WTC11 (cell line): ENCODE results near the gene OR6B2. TPM values are rescaled to one million over a fixed set of nuclear protein-coding genes. Genes with fewer than 3 reads are reported as not detected.

Experiments
- ATAC-seq: fragments of 200-7000 bp; cut with Tn5 transposase; 2 replicates; pipeline ENCODE4 v1.10.0; 2021; ENCODE audit warnings: mild to moderate bottlenecking, moderate library complexity
- CTCF ChIA-PET: fragments of 300-600 bp; sonication (Branson Sonifier 250); formaldehyde crosslinking; loops from one replicate; lab custom pipeline; 2021; ENCODE audit warnings: antibody characterized with exemption; lab: Charles Lee
- POLR2A ChIA-PET: fragments of 350-600 bp; sonication (Branson Sonifier 250); formaldehyde crosslinking; loops from one replicate; lab custom pipeline; 2021; ENCODE audit warnings: antibody characterized with exemption; lab: Charles Lee
- DNase-seq: peaks from one replicate; pipeline ENCODE4 v3.0.0; 2021; ENCODE audit warnings: low spot score
- H3K27ac Mint-ChIP-seq: 2 replicates; pipeline ENCODE4 v1.8.0; 2021; ENCODE audit warnings: mixed read lengths
- H3K27me3 Mint-ChIP-seq: 2 replicates; pipeline ENCODE4 v1.8.0; 2021; ENCODE audit warnings: low read depth, mild to moderate bottlenecking, moderate library complexity, mixed read lengths
- H3K36me3 Mint-ChIP-seq: 2 replicates; pipeline ENCODE4 v1.8.0; 2021; ENCODE audit warnings: mixed read lengths
- H3K4me1 Mint-ChIP-seq: 2 replicates; pipeline ENCODE4 v1.8.0; 2022; ENCODE audit warnings: mixed read lengths
- H3K4me3 Mint-ChIP-seq: 2 replicates; pipeline ENCODE4 v1.8.0; 2021; ENCODE audit warnings: mild to moderate bottlenecking, moderate library complexity, mixed read lengths
- H3K9me3 Mint-ChIP-seq: 2 replicates; pipeline ENCODE4 v1.8.0; 2021; ENCODE audit warnings: mixed read lengths
- EMX1 ChIP-seq: fragments of 250-450 bp; sonication (Bioruptor Pico); IDR thresholded peaks from 2 replicates; pipeline ENCODE4 v1.8.0; 2021; ENCODE audit warnings: mild to moderate bottlenecking
- FOXJ3 ChIP-seq: sonication (generic); formaldehyde crosslinking; IDR thresholded peaks from 2 replicates; pipeline ENCODE4 v1.9.0; 2021; ENCODE audit warnings: missing genetic modification reagents, mild to moderate bottlenecking, borderline replicate concordance
- FOXK1 ChIP-seq: sonication (generic); formaldehyde crosslinking; IDR thresholded peaks from 2 replicates; pipeline ENCODE4 v1.8.0; 2022; ENCODE audit warnings: mild to moderate bottlenecking, moderate library complexity, missing genetic modification reagents
- FOXP1 ChIP-seq: sonication (generic); formaldehyde crosslinking; IDR thresholded peaks from 2 replicates; pipeline ENCODE4 v1.8.0; 2022; ENCODE audit warnings: missing genetic modification reagents, mild to moderate bottlenecking, moderate library complexity, borderline replicate concordance
- GTF2I ChIP-seq: fragments of 250-450 bp; sonication (Bioruptor Pico); conservative IDR thresholded peaks from 2 replicates; pipeline ENCODE4 v1.4.0; 2021; ENCODE audit warnings: mild to moderate bottlenecking
- IRF2 ChIP-seq: sonication (generic); formaldehyde crosslinking; IDR thresholded peaks from 2 replicates; pipeline ENCODE4 v1.8.0; 2022; ENCODE audit warnings: low read depth, missing genetic modification reagents, borderline replicate concordance
- JAZF1 ChIP-seq: fragments of 250-450 bp; sonication (Bioruptor Pico); IDR thresholded peaks from 2 replicates; pipeline ENCODE4 v1.9.0; 2021; ENCODE audit warnings: moderate library complexity, mild to moderate bottlenecking, inconsistent platforms
- MXD4 ChIP-seq: fragments of 250-450 bp; sonication (Bioruptor Pico); IDR thresholded peaks from 2 replicates; pipeline ENCODE4 v1.8.0; 2021; ENCODE audit warnings: mild to moderate bottlenecking, moderate library complexity, borderline replicate concordance
- NFE2L1 ChIP-seq: sonication (generic); formaldehyde crosslinking; IDR thresholded peaks from 2 replicates; pipeline ENCODE4 v1.8.1; 2023; ENCODE audit warnings: missing genetic modification reagents
- SMAD3 ChIP-seq: sonication (generic); formaldehyde crosslinking; IDR thresholded peaks from 2 replicates; pipeline ENCODE4 v1.8.0; 2022; ENCODE audit warnings: missing genetic modification reagents, mild to moderate bottlenecking, borderline replicate concordance
- SOX15 ChIP-seq: fragments of 250-450 bp; sonication (Bioruptor Pico); IDR thresholded peaks from 2 replicates; pipeline ENCODE4 v1.9.0; 2021; ENCODE audit warnings: mild to moderate bottlenecking
- SP1 ChIP-seq: sonication (generic); formaldehyde crosslinking; conservative IDR thresholded peaks from 2 replicates; pipeline ENCODE4 v1.8.1; 2022; ENCODE audit warnings: missing genetic modification reagents
- TCF7 ChIP-seq: sonication (generic); formaldehyde crosslinking; IDR thresholded peaks from 2 replicates; pipeline ENCODE4 v1.8.0; 2022; ENCODE audit warnings: mild to moderate bottlenecking, low read depth, missing genetic modification reagents, moderate library complexity
- TEAD4 ChIP-seq: sonication (generic); formaldehyde crosslinking; IDR thresholded peaks from 2 replicates; pipeline ENCODE4 v1.8.0; 2022; ENCODE audit warnings: mild to moderate bottlenecking, missing genetic modification reagents
- ZNF219 ChIP-seq: sonication (generic); formaldehyde crosslinking; IDR thresholded peaks from 2 replicates; pipeline ENCODE4 v1.8.0; 2023; ENCODE audit warnings: missing genetic modification reagents, mild to moderate bottlenecking, borderline replicate concordance
- ZNF232 ChIP-seq: sonication (generic); formaldehyde crosslinking; IDR thresholded peaks from 2 replicates; pipeline ENCODE4 v1.8.0; 2022; ENCODE audit warnings: mild to moderate bottlenecking, missing genetic modification reagents
- ZNF416 ChIP-seq: fragments of 250-450 bp; sonication (Bioruptor Pico); IDR thresholded peaks from 2 replicates; pipeline ENCODE4 v1.9.0; 2021; ENCODE audit warnings: mild to moderate bottlenecking, inconsistent platforms
- total RNA-seq: library from RNA; stranded (reverse); gene quantifications from 3 replicates; pipeline ENCODE4 v1.2.3, GENCODE V29; 2021
- TF ChIP-seq, protein P1 (sequence below): sonication (generic); formaldehyde crosslinking; IDR thresholded peaks from 2 replicates; pipeline ENCODE4 v1.8.1; 2023; ENCODE audit warnings: mild to moderate bottlenecking, moderate library complexity, missing genetic modification reagents
- TF ChIP-seq, protein P2 (sequence below): sonication (generic); formaldehyde crosslinking; IDR thresholded peaks from 2 replicates; pipeline ENCODE4 v1.8.1; 2023; ENCODE audit warnings: mild to moderate bottlenecking, missing genetic modification reagents, moderate library complexity
- TF ChIP-seq, protein P3 (sequence below): fragments of 200-600 bp; IDR thresholded peaks from 2 replicates; pipeline ENCODE4 v1.8.0; 2022; ENCODE audit warnings: antibody characterized with exemption
- TF ChIP-seq, protein P4 (sequence below): fragments of 250-450 bp; sonication (Bioruptor Pico); IDR thresholded peaks from 2 replicates; pipeline ENCODE4 v1.8.0; 2021; ENCODE audit warnings: mild to moderate bottlenecking
- TF ChIP-seq, protein P5 (sequence below): sonication (generic); formaldehyde crosslinking; IDR thresholded peaks from 2 replicates; pipeline ENCODE4 v1.8.0; 2022; ENCODE audit warnings: mild to moderate bottlenecking, missing genetic modification reagents
- TF ChIP-seq, protein P6 (sequence below): sonication (generic); formaldehyde crosslinking; IDR thresholded peaks from 2 replicates; pipeline ENCODE4 v1.8.1; 2023; ENCODE audit warnings: mild to moderate bottlenecking, missing genetic modification reagents
- TF ChIP-seq, protein P7 (sequence below): sonication (generic); formaldehyde crosslinking; IDR thresholded peaks from 2 replicates; pipeline ENCODE4 v1.8.0; 2022; ENCODE audit warnings: missing genetic modification reagents
- TF ChIP-seq, protein P8 (sequence below): sonication (generic); formaldehyde crosslinking; IDR thresholded peaks from 2 replicates; pipeline ENCODE4 v1.8.0; 2022; ENCODE audit warnings: mild to moderate bottlenecking, missing genetic modification reagents
- TF ChIP-seq, protein P9 (sequence below): sonication (generic); formaldehyde crosslinking; IDR thresholded peaks from 2 replicates; pipeline ENCODE4 v1.8.1; 2022; ENCODE audit warnings: mild to moderate bottlenecking, moderate library complexity, missing genetic modification reagents

OR6B2 gene
- total RNA-seq, 1 experiment from 2014 or later, result not detected

DNA sequence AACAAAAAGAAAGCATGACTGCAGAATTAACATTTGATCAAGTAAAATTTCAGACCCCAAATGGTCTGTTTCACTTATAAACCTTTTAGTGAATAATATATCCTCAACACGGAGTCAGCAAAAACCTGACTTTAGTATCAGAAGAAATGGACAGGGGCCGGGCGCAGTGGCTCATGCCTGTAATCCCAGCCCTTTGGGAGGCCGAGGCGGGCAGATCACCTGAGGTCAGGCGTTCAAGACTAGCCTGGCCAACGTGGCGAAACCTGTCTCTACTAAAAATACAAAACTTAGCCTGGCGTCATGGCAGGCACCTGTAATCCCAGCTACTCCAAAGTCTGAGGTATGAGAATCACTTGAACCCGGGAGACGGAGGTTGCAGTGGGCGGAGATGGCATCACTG is 20.0 kb upstream of the OR6B2 start:
- no peak for TF ChIP-seq ZNF219 (CRISPR knock-in tag)
- no peak for TF ChIP-seq SMAD3 (CRISPR knock-in tag)
- TF ChIP-seq, protein P1, sequence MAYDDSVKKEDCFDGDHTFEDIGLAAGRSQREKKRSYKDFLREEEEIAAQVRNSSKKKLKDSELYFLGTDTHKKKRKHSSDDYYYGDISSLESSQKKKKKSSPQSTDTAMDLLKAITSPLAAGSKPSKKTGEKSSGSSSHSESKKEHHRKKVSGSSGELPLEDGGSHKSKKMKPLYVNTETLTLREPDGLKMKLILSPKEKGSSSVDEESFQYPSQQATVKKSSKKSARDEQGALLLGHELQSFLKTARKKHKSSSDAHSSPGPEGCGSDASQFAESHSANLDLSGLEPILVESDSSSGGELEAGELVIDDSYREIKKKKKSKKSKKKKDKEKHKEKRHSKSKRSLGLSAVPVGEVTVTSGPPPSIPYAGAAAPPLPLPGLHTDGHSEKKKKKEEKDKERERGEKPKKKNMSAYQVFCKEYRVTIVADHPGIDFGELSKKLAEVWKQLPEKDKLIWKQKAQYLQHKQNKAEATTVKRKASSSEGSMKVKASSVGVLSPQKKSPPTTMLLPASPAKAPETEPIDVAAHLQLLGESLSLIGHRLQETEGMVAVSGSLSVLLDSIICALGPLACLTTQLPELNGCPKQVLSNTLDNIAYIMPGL, result no peak
- no peak for TF ChIP-seq ZNF232 (CRISPR knock-in tag)
- TF ChIP-seq, protein P2, sequence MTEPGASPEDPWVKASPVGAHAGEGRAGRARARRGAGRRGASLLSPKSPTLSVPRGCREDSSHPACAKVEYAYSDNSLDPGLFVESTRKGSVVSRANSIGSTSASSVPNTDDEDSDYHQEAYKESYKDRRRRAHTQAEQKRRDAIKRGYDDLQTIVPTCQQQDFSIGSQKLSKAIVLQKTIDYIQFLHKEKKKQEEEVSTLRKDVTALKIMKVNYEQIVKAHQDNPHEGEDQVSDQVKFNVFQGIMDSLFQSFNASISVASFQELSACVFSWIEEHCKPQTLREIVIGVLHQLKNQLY (CRISPR knock-in tag), result no peak
- no peak for TF ChIP-seq SOX15
- TF ChIP-seq FOXP1, result no peak
- TF ChIP-seq, protein P3, sequence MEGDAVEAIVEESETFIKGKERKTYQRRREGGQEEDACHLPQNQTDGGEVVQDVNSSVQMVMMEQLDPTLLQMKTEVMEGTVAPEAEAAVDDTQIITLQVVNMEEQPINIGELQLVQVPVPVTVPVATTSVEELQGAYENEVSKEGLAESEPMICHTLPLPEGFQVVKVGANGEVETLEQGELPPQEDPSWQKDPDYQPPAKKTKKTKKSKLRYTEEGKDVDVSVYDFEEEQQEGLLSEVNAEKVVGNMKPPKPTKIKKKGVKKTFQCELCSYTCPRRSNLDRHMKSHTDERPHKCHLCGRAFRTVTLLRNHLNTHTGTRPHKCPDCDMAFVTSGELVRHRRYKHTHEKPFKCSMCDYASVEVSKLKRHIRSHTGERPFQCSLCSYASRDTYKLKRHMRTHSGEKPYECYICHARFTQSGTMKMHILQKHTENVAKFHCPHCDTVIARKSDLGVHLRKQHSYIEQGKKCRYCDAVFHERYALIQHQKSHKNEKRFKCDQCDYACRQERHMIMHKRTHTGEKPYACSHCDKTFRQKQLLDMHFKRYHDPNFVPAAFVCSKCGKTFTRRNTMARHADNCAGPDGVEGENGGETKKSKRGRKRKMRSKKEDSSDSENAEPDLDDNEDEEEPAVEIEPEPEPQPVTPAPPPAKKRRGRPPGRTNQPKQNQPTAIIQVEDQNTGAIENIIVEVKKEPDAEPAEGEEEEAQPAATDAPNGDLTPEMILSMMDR, result no peak
- no peak for TF ChIP-seq JAZF1
- TF ChIP-seq IRF2 (CRISPR knock-in tag), result no peak
- TF ChIP-seq ZNF416, result no peak
- TF ChIP-seq EMX1 (CRISPR knock-in tag), result no peak
- TF ChIP-seq, protein P4, sequence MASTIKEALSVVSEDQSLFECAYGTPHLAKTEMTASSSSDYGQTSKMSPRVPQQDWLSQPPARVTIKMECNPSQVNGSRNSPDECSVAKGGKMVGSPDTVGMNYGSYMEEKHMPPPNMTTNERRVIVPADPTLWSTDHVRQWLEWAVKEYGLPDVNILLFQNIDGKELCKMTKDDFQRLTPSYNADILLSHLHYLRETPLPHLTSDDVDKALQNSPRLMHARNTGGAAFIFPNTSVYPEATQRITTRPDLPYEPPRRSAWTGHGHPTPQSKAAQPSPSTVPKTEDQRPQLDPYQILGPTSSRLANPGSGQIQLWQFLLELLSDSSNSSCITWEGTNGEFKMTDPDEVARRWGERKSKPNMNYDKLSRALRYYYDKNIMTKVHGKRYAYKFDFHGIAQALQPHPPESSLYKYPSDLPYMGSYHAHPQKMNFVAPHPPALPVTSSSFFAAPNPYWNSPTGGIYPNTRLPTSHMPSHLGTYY (CRISPR knock-in tag), result no peak
- TF ChIP-seq GTF2I, result no peak
- TF ChIP-seq, protein P5, sequence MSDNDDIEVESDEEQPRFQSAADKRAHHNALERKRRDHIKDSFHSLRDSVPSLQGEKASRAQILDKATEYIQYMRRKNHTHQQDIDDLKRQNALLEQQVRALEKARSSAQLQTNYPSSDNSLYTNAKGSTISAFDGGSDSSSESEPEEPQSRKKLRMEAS, result no peak
- TF ChIP-seq SP1 (CRISPR knock-in tag), result no peak
- TF ChIP-seq FOXJ3 (CRISPR knock-in tag), result no peak
- no peak for TF ChIP-seq MXD4 (CRISPR knock-in tag)
- TF ChIP-seq NFE2L1 (CRISPR knock-in tag), result no peak
- TF ChIP-seq, protein P6, sequence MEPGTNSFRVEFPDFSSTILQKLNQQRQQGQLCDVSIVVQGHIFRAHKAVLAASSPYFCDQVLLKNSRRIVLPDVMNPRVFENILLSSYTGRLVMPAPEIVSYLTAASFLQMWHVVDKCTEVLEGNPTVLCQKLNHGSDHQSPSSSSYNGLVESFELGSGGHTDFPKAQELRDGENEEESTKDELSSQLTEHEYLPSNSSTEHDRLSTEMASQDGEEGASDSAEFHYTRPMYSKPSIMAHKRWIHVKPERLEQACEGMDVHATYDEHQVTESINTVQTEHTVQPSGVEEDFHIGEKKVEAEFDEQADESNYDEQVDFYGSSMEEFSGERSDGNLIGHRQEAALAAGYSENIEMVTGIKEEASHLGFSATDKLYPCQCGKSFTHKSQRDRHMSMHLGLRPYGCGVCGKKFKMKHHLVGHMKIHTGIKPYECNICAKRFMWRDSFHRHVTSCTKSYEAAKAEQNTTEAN, result no peak
- TF ChIP-seq, all 79 proteins: peak for 0
- DNase-seq (no peak), ATAC-seq (no peak)
- no peaks in the 10 kb centered on the region for H3K4me1 Mint-ChIP-seq
- no peak overlapping the region for H3K4me3 Mint-ChIP-seq
- H3K36me3 Mint-ChIP-seq, result no peaks in the 10 kb centered on the region
- H3K27me3 Mint-ChIP-seq, result peaks cover 3% of the 10 kb centered on the region; the same call in 1 of the 2 replicates
- ChIA-PET POLR2A (no interaction called here), CTCF (no interaction called here)
- no peaks in the 10 kb centered on the region for H3K9me3 Mint-ChIP-seq
- H3K27ac Mint-ChIP-seq, result no peak overlapping the region

DNA sequence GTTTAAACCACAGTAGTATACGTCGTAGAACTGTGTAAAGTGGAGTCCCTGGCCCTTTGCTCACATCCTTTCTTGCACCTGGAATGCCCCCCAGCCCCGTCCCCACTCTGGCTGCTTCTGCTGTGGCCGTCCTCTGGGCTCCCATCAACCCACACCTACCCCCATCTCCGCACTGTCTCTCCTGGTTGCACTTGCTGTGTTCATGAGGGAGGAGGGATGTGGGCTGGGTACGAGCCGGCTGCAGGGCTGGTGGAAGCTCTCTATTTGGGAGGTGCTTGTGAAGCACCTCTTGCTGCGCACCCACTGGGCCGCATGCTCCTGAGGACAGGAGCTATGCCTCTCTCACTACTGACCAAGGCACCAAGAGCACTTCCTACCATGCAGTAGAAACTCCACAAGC is 18.0 kb upstream of the OR6B2 start:
- H3K36me3 Mint-ChIP-seq, result no peaks in the 10 kb centered on the region
- no peak overlapping the region for H3K27ac Mint-ChIP-seq
- no peak for DNase-seq
- ChIA-PET POLR2A (no interaction called here), CTCF (no interaction called here)
- H3K4me1 Mint-ChIP-seq, result no peaks in the 10 kb centered on the region
- no peak overlapping the region for H3K4me3 Mint-ChIP-seq
- no peak; the same call in 1 of the 2 replicates for ATAC-seq
- no peaks in the 10 kb centered on the region for H3K9me3 Mint-ChIP-seq
- H3K27me3 Mint-ChIP-seq, result peaks cover 7% of the 10 kb centered on the region
- TF ChIP-seq ZNF232 (CRISPR knock-in tag) (no peak), TCF7 (CRISPR knock-in tag) (no peak), TEAD4 (CRISPR knock-in tag) (no peak), GTF2I (no peak), FOXK1 (no peak), SMAD3 (CRISPR knock-in tag) (no peak)
- TF ChIP-seq, protein P7, sequence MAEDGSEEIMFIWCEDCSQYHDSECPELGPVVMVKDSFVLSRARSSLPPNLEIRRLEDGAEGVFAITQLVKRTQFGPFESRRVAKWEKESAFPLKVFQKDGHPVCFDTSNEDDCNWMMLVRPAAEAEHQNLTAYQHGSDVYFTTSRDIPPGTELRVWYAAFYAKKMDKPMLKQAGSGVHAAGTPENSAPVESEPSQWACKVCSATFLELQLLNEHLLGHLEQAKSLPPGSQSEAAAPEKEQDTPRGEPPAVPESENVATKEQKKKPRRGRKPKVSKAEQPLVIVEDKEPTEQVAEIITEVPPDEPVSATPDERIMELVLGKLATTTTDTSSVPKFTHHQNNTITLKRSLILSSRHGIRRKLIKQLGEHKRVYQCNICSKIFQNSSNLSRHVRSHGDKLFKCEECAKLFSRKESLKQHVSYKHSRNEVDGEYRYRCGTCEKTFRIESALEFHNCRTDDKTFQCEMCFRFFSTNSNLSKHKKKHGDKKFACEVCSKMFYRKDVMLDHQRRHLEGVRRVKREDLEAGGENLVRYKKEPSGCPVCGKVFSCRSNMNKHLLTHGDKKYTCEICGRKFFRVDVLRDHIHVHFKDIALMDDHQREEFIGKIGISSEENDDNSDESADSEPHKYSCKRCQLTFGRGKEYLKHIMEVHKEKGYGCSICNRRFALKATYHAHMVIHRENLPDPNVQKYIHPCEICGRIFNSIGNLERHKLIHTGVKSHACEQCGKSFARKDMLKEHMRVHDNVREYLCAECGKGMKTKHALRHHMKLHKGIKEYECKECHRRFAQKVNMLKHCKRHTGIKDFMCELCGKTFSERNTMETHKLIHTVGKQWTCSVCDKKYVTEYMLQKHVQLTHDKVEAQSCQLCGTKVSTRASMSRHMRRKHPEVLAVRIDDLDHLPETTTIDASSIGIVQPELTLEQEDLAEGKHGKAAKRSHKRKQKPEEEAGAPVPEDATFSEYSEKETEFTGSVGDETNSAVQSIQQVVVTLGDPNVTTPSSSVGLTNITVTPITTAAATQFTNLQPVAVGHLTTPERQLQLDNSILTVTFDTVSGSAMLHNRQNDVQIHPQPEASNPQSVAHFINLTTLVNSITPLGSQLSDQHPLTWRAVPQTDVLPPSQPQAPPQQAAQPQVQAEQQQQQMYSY (CRISPR knock-in tag), result no peak
- TF ChIP-seq, protein P8, sequence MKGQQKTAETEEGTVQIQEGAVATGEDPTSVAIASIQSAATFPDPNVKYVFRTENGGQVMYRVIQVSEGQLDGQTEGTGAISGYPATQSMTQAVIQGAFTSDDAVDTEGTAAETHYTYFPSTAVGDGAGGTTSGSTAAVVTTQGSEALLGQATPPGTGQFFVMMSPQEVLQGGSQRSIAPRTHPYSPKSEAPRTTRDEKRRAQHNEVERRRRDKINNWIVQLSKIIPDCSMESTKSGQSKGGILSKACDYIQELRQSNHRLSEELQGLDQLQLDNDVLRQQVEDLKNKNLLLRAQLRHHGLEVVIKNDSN (CRISPR knock-in tag), result no peak
- TF ChIP-seq, protein P9, sequence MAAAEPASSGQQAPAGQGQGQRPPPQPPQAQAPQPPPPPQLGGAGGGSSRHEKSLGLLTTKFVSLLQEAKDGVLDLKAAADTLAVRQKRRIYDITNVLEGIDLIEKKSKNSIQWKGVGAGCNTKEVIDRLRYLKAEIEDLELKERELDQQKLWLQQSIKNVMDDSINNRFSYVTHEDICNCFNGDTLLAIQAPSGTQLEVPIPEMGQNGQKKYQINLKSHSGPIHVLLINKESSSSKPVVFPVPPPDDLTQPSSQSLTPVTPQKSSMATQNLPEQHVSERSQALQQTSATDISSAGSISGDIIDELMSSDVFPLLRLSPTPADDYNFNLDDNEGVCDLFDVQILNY, result no peak
